IPS-18c (cell line): ENCODE results near the gene FAM174B.

Experiments
- H3K4me3 ChIP-seq: 2 replicates; pipeline ENCODE4 v1.7.0; 2013; ENCODE audit warnings: low read depth, mild to moderate bottlenecking, low read length, moderate library complexity; ENCODE audit not compliant: insufficient read depth
- H3K9me3 ChIP-seq: one replicate; pipeline ENCODE4 v1.6.1; 2013; ENCODE audit warnings: mild to moderate bottlenecking, low read length, moderate library complexity; ENCODE audit not compliant: control insufficient read depth, insufficient read depth

The FAM174B gene

DNA sequence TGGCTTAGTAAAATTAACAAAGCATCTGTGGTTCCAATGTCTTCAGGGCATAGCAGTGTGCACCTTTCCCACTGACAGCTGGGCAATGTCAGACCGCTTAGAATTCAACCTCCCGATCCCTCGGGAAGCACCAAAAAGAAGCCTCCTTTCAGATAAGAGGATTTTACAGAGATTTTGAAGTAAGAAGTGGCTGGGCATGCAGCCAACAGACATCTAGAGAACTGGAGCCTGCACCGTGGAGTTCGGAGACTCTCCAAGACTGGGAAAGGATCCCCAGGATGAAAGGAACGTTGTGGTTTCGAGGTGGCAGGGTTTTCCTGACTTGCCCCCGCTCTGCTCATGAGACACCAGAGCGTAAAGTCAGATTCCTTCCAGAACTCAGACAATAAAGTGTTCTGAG is 5.3 kb downstream of the FAM174B start:
- peaks cover 5% of the 10 kb centered on the region for H3K9me3 ChIP-seq
- no peak overlapping the region for H3K4me3 ChIP-seq

DNA sequence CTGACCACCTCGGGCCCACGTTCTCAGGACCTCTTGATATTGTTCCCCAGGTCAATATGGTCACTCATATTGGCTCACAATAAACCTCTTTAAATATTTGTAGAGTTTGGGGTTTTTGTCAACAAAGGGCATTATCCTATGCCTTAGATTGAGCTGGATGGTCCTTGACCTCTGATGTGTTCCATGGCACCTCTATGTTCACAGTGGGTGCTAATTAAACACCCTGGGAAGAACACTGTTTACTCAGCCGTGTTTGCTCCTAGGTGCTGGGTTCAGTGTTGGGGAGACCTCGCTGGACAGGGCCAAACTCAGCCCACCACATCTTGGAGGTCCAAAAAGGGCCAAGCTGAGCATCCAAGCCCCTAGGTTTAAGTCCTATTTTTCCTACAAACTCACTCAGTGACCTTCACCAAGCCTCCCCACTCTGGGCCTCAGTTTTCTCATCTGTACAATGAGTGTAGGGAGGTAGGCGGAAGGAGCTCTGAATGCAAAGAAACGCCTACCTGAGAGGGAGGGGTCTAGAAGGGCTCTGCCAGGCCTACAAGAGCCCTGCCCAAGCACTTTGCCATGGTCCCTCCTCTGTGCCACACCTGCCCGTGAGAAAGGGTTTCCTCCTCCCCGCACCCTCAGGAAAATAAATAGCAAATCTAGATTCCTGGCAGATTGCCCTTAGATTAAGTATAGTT is 7.2 kb downstream of the FAM174B start:
- Histone ChIP-seq H3K4me3 (no peak overlapping the region), H3K9me3 (peaks cover 5% of the 10 kb centered on the region)

- H3K9me3 ChIP-seq, result peaks cover 5% of the 10 kb centered on the region
- no peak overlapping the region for H3K4me3 ChIP-seq
Measured at GRCh38 chr15:92647467-92648163, 8.0 kb downstream of the FAM174B start.

- peaks cover 8% of the 10 kb centered on the region for H3K9me3 ChIP-seq
- H3K4me3 ChIP-seq, result no peak overlapping the region
Measured at GRCh38 chr15:92646216-92646615, 9.4 kb downstream of the FAM174B start.

- Histone ChIP-seq H3K9me3 (peaks cover 5% of the 10 kb centered on the region), H3K4me3 (no peak overlapping the region)
Measured at GRCh38 chr15:92645731-92646130, 9.8 kb downstream of the FAM174B start.

- no peak overlapping the region for H3K4me3 ChIP-seq
- H3K9me3 ChIP-seq, result peaks cover 2% of the 10 kb centered on the region
Measured at GRCh38 chr15:92645051-92645631, 10.4 kb downstream of the FAM174B start.

- Histone ChIP-seq H3K4me3 (no peak overlapping the region), H3K9me3 (peaks cover 2% of the 10 kb centered on the region)
Measured at GRCh38 chr15:92643849-92644815, 11.4 kb downstream of the FAM174B start.

GRCh38 chr15:92638709-92639365 is 16.7 kb downstream of the FAM174B start:
- Histone ChIP-seq H3K4me3 (no peak overlapping the region; the same call in 1 of the 2 replicates), H3K9me3 (peaks cover 2% of the 10 kb centered on the region)

DNA sequence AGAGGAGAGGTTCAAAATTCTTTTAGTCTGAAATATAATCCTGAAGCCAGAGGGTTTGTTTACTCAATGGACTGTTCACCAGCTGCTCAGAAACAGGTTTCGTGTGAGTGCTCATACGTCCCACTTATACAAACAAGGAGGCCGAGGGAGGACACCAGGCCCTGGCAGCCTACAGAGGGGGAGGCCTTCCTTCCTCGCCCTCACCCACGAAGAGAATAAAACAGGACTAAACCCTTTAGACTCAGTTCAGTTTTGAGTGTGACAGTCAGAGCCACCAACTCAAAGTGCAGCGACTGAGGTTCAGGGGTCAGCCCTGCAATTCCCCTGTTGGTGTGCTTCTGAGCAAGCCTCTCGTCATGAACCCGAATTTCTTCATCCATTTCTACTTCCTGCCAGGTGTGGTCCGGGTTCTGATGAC is 17.3 kb downstream of the FAM174B start:
- peaks cover 2% of the 10 kb centered on the region for H3K9me3 ChIP-seq
- H3K4me3 ChIP-seq, result no peak overlapping the region; the same call in 1 of the 2 replicates

- Histone ChIP-seq H3K4me3 (no peak overlapping the region), H3K9me3 (peaks cover 2% of the 10 kb centered on the region)
Measured at GRCh38 chr15:92637626-92638025, 17.9 kb downstream of the FAM174B start.

DNA sequence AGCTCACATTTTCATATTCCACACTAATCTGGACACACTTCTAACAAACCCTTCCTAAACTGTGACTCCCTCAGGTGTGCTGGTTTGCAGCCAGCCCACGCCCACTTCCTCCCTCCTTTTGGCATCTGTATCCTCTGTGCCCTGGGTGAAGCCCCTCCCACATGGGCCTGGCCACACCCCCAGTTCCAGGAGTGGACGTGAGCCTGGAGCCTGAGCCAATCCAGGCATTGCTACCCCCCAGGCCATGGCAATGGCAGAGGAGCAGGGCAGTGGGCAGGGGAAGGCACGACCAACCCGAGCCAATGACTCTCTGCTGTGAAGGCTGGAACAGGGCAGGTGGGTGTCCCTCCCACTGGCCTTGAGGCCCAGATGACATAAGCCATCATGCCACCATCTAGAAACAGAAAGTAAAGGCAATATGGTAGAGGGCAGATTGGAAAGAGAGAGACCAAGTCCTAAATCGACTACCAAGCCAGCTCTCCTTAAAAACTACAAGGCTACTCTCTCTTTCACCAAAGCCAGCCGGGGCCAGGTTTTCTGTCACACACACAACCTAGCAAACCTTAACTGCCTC is 18.6 kb downstream of the FAM174B start:
- no peak overlapping the region for H3K4me3 ChIP-seq
- no peaks in the 10 kb centered on the region for H3K9me3 ChIP-seq

GRCh38 chr15:92636401-92636907 is 19.1 kb downstream of the FAM174B start:
- Histone ChIP-seq H3K4me3 (no peak overlapping the region), H3K9me3 (no peaks in the 10 kb centered on the region)

DNA sequence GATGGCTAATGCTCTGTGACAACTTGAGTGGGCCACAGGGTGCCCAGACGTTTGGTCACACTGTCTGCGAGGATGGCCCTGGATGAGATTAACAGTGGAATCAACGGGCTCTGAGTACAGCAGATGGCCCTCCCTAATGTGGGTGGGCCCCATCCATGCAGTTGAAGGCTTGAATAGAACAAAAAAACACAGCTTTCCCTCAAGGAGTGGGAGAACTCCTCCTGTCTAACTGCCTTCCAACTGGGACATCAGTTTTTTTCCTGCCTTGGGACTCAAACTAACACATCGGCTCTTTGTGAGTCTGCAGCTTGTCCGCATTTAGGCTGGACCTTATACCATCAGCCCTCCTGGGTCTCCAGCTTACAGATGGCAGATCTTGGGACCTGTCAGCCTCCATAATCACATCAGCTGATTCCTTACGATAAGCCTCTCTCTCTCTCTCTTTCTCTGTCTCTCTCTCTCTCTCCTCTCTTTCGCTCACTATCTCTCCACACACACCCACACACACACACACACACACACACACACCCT is 20.8 kb downstream of the FAM174B start:
- H3K9me3 ChIP-seq, result no peaks in the 10 kb centered on the region
- no peak overlapping the region for H3K4me3 ChIP-seq

- H3K9me3 ChIP-seq, result no peaks in the 10 kb centered on the region
- H3K4me3 ChIP-seq, result no peak overlapping the region
Measured at GRCh38 chr15:92634060-92634459, 21.5 kb downstream of the FAM174B start.

DNA sequence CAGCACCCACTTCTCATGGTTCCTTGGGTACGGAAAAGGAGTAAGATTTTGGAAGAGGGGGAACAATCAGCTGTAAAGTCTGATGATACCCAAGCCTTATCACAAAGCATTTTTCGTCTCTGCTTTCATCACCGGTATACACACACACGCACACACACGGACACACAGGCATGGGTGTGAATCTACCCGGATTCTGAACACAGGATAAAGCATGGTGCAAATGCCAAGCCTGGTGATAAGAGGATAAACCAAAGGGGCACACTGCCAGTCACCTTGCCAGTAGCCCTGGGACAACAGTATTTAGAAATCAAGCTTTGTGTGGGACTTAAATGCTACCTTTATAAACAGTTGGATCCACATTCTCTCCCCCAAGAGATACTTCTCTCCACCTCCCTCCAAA is 22.2 kb downstream of the FAM174B start:
- H3K9me3 ChIP-seq, result no peaks in the 10 kb centered on the region

GRCh38 chr15:92633001-92633400 is 22.6 kb downstream of the FAM174B start:
- no peak overlapping the region for H3K4me3 ChIP-seq
- no peaks in the 10 kb centered on the region for H3K9me3 ChIP-seq

More for the DNA sequence above, 22.2 kb downstream of the FAM174B start:
- no peak overlapping the region for H3K4me3 ChIP-seq
